ENCODE data around the gene HMGB4. TPM values are rescaled to one million over a fixed set of nuclear protein-coding genes. Genes with fewer than 3 reads are reported as not detected.

HMGB4 gene
- total RNA-seq, 3 donors from 2014 or later (not counting 1 experiment from before 2014, with no cell fraction given) = not detected

GRCh38 chr1:33828059-33828458 lies 35.8 kb upstream of the HMGB4 start:
- Mint-ChIP-seq H3K9me3 (no peaks in the 10 kb centered on the region), H3K27me3 (ENCODE audit: low read depth in 2 of 2) (peaks cover 0 to 4% of the 10 kb centered on the region in 2 donors), H3K36me3 (no peaks in the 10 kb centered on the region), H3K4me3 (no peak overlapping the region), H3K4me1 (no peaks in the 10 kb centered on the region), H3K27ac (no peak overlapping the region)
- H3K36me3 ChIP-seq (ENCODE audit: control insufficient read depth, insufficient read depth, low read length) = no peaks in the 10 kb centered on the region
- DNase-seq (no peak), ATAC-seq (no peak)
- intact Hi-C loops (cut with micrococcal nuclease) = no loop called here
- H3K4me3 ChIP-seq (ENCODE audit: low read length) = no peak overlapping the region
- no peak overlapping the region for H3K27ac ChIP-seq (ENCODE audit: low read length)
- no peaks in the 10 kb centered on the region for H3K9me3 ChIP-seq (ENCODE audit: control insufficient read depth, insufficient read depth, low read length)
- TF ChIP-seq CTCF (IDR thresholded peaks at IDR 0.05) = no peak
- H3K27me3 ChIP-seq (ENCODE audit: control insufficient read depth, insufficient read depth, low read length) = no peaks in the 10 kb centered on the region
- H3K4me1 ChIP-seq (ENCODE audit: control insufficient read depth, insufficient read depth, low read length) = no peaks in the 10 kb centered on the region
- 57% methylated on average over 5 of the region's 5 CpGs for WGBS (ENCODE audit: insufficient coverage)

GRCh38 chr1:33828654-33829053 lies 35.2 kb upstream of the HMGB4 start:
- 98% methylated on average over 3 of the region's 5 CpGs for WGBS (ENCODE audit: insufficient coverage)
- Mint-ChIP-seq H3K4me1 (no peaks in the 10 kb centered on the region), H3K27ac (no peak overlapping the region), H3K27me3 (ENCODE audit: low read depth in 2 of 2) (no peaks in the 10 kb centered on the region), H3K36me3 (no peaks in the 10 kb centered on the region), H3K4me3 (no peak overlapping the region), H3K9me3 (no peaks in the 10 kb centered on the region)
- intact Hi-C loops (cut with micrococcal nuclease) = no loop called here
- H3K4me3 ChIP-seq (ENCODE audit: low read length) = no peak overlapping the region
- ATAC-seq = no peak
- no peaks in the 10 kb centered on the region for H3K36me3 ChIP-seq (ENCODE audit: control insufficient read depth, insufficient read depth, low read length)
- no peak for TF ChIP-seq CTCF (IDR thresholded peaks at IDR 0.05)
- no peak overlapping the region for H3K27ac ChIP-seq (ENCODE audit: low read length)
- no peaks in the 10 kb centered on the region for H3K27me3 ChIP-seq (ENCODE audit: control insufficient read depth, insufficient read depth, low read length)
- H3K4me1 ChIP-seq (ENCODE audit: control insufficient read depth, insufficient read depth, low read length) = no peaks in the 10 kb centered on the region
- no peaks in the 10 kb centered on the region for H3K9me3 ChIP-seq (ENCODE audit: control insufficient read depth, insufficient read depth, low read length)
- no peak for DNase-seq

GRCh38 chr1:33836911-33837310 lies 27.0 kb upstream of the HMGB4 start:
- H3K9me3 Mint-ChIP-seq = no peaks in the 10 kb centered on the region
- ATAC-seq (no peak), DNase-seq (no peak)
- no peaks in the 10 kb centered on the region for H3K4me1 ChIP-seq (ENCODE audit: control insufficient read depth, insufficient read depth, low read length)
- intact Hi-C loops (cut with micrococcal nuclease) = no loop called here
- no peaks in the 10 kb centered on the region for H3K4me1 Mint-ChIP-seq
- H3K27me3 Mint-ChIP-seq (ENCODE audit: low read depth in 2 of 2) = peaks cover 3 to 11% of the 10 kb centered on the region in 2 donors
- no peak for TF ChIP-seq CTCF (IDR thresholded peaks at IDR 0.05)
- H3K36me3 ChIP-seq (ENCODE audit: control insufficient read depth, insufficient read depth, low read length) = no peaks in the 10 kb centered on the region
- H3K4me3 Mint-ChIP-seq = no peak overlapping the region
- H3K36me3 Mint-ChIP-seq = no peaks in the 10 kb centered on the region
- no peaks in the 10 kb centered on the region for H3K27me3 ChIP-seq (ENCODE audit: control insufficient read depth, insufficient read depth, low read length)
- no peaks in the 10 kb centered on the region for H3K9me3 ChIP-seq (ENCODE audit: control insufficient read depth, insufficient read depth, low read length)
- H3K27ac ChIP-seq (ENCODE audit: low read length) = no peak overlapping the region
- no peak overlapping the region for H3K27ac Mint-ChIP-seq
- H3K4me3 ChIP-seq (ENCODE audit: low read length) = no peak overlapping the region
- WGBS (ENCODE audit: insufficient coverage) = 94% methylated on average over 4 of the region's 4 CpGs

- H3K4me1 ChIP-seq (ENCODE audit: control insufficient read depth, insufficient read depth, low read length) = no peaks in the 10 kb centered on the region
- H3K27me3 ChIP-seq (ENCODE audit: control insufficient read depth, insufficient read depth, low read length) = no peaks in the 10 kb centered on the region
- Mint-ChIP-seq H3K4me1 (peaks cover 0 to 5% of the 10 kb centered on the region in 2 donors), H3K4me3 (no peak overlapping the region), H3K27ac (no peak overlapping the region), H3K9me3 (no peaks in the 10 kb centered on the region), H3K27me3 (ENCODE audit: low read depth in 2 of 2) (peaks cover 3 to 11% of the 10 kb centered on the region in 2 donors), H3K36me3 (no peaks in the 10 kb centered on the region)
- no peak for TF ChIP-seq CTCF (IDR thresholded peaks at IDR 0.05)
- no peaks in the 10 kb centered on the region for H3K36me3 ChIP-seq (ENCODE audit: control insufficient read depth, insufficient read depth, low read length)
- H3K27ac ChIP-seq (ENCODE audit: low read length) = no peak overlapping the region
- DNase-seq (no peak), ATAC-seq (no peak)
- 95% methylated on average over 3 of the region's 3 CpGs for WGBS (ENCODE audit: insufficient coverage)
- intact Hi-C loops (cut with micrococcal nuclease) = no loop called here
- no peak overlapping the region for H3K4me3 ChIP-seq (ENCODE audit: low read length)
- no peaks in the 10 kb centered on the region for H3K9me3 ChIP-seq (ENCODE audit: control insufficient read depth, insufficient read depth, low read length)
These were observed 26.2 kb upstream of the HMGB4 start for GRCh38 chr1:33837635-33838034.
